T-helper 2 cell treated with Interferon-gamma antibody and Interleukin-4, amounts not matched to agents 5 μg/mL and 100 μg/mL, for 36 hours (primary cell): ENCODE measurements around the gene FARP2.

ENCODE experiments used
- DNase-seq: peaks from one replicate; pipeline ENCODE4 v3.0.0; 2021; ENCODE audit warnings: low spot score
- H3K27ac Mint-ChIP-seq: one replicate; pipeline ENCODE4 v1.8.0; 2021; ENCODE audit warnings: mild to moderate bottlenecking, mixed read lengths
- H3K27me3 Mint-ChIP-seq: one replicate; pipeline ENCODE4 v1.8.0; 2021; ENCODE audit warnings: low read depth, mixed read lengths
- H3K36me3 Mint-ChIP-seq: one replicate; pipeline ENCODE4 v1.8.0; 2021; ENCODE audit warnings: low read depth, mixed read lengths
- H3K4me1 Mint-ChIP-seq: one replicate; pipeline ENCODE4 v1.8.0; 2021; ENCODE audit warnings: low read depth, mixed read lengths
- H3K4me3 Mint-ChIP-seq: one replicate; pipeline ENCODE4 v1.8.0; 2022; ENCODE audit warnings: mild to moderate bottlenecking, moderate library complexity, mixed read lengths
- H3K9me3 Mint-ChIP-seq: one replicate; pipeline ENCODE4 v1.8.0; 2021; ENCODE audit warnings: mixed read lengths

FARP2 gene

DNA sequence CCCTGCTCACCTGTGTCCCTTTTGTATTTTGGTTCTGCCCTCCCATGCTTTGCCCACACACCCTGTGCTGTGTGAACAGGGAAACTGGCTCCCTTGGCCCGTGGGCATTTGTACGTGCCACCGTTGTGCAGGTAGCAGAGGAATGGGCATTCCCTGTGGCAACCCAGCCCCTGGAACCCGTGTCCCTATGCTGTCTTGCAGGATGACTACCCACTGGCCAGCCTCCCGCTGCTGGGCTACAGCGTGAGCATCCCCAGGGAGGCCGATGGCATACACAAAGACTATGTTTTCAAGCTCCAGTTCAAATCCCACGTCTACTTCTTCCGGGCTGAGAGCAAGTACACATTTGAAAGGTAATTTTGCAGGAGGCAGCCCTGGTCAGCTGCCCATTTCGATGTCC, 137.0 kb downstream of the FARP2 start:
- Mint-ChIP-seq H3K27me3 (no peaks in the 10 kb centered on the region), H3K36me3 (peaks cover 6% of the 10 kb centered on the region), H3K27ac (no peak overlapping the region), H3K9me3 (no peaks in the 10 kb centered on the region), H3K4me1 (no peaks in the 10 kb centered on the region), H3K4me3 (no peak overlapping the region)
- no peak for DNase-seq

DNA sequence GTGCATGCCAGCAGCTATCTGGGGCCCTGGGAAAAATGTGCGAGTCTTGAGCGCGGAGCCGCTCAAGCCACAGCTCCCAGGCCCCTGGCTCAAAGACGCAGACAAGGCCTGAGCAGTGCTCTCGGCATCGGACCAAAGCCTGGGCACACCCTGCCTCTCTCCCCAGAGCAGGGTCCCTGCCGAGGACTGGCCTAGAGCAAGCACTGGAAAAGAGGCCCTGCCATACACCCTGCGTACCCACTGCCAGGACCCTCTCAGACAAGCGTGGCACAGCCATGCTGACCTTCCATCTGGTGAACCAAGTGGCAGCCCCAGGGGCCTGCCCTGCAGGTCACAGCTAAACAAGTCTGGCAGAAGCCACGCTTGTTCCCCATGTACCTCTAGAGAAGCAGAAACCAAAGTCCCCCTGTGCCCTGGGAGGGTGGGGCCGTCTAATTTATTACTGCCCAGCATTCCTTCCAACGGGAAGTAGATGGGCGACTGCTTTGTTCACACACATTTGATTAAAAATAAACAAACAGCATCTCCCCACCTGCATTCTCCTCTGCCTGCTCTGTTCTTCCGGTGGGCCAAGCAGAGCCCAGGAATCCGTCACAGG, 138.3 kb downstream of the FARP2 start:
- no peaks in the 10 kb centered on the region for H3K4me1 Mint-ChIP-seq
- DNase-seq: no peak
- no peak overlapping the region for H3K27ac Mint-ChIP-seq
- H3K9me3 Mint-ChIP-seq: no peaks in the 10 kb centered on the region
- H3K36me3 Mint-ChIP-seq: peaks cover 6% of the 10 kb centered on the region
- H3K27me3 Mint-ChIP-seq: no peaks in the 10 kb centered on the region
- no peak overlapping the region for H3K4me3 Mint-ChIP-seq

DNA sequence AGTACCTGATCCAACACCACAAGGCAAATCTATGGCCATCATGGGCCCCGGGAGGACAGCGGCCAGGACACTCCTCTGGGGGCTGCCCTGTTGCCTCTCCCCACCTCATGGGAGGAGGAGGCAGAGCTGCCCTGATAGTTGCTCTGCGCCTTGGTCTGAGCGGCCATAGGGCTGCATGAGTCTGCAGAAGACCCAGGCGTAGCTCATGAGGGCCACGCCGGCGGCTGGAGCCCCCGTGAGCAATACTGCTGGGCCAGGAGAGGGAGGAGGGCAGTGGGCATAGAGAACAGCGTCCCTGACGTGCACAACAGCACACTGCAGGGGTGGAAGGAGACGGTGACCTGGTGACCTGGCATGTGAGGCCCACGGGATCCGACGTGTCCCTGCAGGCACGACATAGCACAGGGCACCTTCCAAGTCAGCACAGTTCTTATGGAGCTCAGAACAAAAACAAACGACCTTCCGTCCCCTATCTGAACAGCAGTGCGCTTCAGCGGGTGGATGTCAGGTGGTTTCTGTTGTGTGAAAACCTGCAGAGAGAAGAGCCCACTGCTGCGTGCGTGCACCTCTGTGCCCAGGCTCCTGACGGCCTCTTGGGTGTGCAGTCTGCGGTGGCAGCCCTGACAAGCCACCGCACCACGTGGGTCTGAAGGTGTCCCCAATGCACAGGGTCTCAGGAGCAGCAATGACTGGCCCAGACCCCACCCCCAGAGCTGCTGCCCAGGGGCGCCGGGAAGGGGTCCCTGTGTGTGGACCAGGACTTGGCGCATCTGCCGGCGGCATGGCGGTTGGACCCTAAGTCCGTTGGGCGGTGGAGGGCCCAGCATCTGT, 139.3 kb downstream of the FARP2 start:
- Mint-ChIP-seq H3K27ac (no peak overlapping the region), H3K36me3 (peaks cover 6% of the 10 kb centered on the region), H3K4me3 (no peak overlapping the region), H3K9me3 (no peaks in the 10 kb centered on the region), H3K27me3 (no peaks in the 10 kb centered on the region), H3K4me1 (no peaks in the 10 kb centered on the region)
- no peak for DNase-seq

DNA sequence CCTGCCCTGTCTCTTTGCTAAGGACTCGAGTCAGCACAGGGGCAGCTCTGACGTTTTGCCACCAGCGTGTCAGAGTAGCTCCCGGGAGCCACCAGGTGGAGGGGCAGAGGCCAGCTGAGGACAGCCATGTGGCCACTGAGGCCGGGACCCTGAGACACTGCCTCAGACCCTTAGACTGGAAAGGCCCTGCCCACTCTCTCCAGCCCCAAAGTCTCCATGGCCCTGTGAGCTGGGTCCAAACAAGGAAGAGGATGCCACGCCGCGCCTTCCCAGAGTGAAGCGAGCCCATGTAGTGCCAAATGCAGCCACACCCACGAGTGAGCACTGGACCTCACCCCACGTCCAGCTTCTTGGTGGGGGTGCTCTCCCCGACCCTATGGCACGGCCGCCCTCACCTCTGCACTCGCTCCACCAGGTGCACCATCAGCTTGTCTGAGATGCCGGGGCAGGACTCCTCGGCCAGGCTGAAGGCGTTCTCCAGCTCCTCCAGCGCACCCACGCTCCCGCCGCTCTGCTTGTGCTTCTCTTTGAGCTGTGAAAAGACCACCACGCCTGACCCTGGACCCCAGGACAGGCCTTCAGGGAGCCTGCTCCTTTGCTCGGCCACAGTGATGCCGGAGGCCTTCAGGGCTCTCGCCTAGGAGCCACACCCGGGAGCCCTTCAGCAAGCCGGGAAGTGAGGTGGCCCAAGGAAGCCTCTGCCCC, 140.1 kb downstream of the FARP2 start:
- no peak overlapping the region for H3K27ac Mint-ChIP-seq
- no peak for DNase-seq
- H3K4me3 Mint-ChIP-seq: no peak overlapping the region
- no peaks in the 10 kb centered on the region for H3K9me3 Mint-ChIP-seq
- no peaks in the 10 kb centered on the region for H3K27me3 Mint-ChIP-seq
- no peaks in the 10 kb centered on the region for H3K4me1 Mint-ChIP-seq
- H3K36me3 Mint-ChIP-seq: peaks cover 6% of the 10 kb centered on the region

DNA sequence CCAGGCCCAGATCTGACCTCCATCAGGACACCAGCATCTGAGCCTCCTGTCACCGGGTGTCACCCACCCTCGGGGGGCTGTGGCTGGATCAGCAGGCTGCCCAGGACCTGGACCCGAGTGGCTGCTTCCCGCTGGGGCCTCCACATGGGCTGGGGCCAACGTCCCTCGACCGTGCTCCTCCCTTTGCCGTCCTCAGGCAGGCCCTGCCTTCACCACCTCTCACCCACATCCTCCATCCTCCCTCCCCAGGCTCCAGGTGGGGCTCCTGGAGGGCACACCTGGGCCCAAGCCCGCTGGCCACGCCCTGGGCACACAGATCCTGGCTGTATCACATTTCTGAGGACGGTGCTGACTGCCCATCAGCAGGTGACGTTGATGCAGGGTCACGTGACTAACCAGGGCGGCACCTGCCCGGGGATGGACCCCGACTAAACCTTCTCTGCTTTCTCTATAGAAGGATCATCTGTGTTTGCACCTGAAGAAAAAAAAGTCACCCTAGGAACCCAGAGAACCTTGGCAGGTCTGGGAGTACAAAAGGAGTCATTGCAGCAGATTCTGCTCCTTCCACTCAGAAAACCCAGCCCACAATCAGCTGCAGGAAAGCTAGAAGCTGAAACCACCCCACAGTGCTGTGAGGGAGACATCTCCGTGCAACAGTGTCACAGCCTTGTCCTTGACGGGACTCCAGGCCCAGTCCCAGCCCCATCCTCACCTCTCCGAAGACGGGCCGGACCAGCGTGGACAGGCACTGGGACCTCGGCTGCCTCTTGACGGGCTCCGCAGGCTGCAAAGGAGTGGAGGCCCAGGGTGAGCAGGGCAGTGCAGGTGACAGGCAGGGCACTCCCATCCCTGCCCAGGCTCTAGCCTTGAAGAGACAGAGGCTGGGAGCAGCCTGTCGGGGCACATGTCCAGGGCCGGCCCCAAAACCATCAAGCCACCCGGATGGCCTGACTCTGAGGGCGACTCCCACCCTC, 141.1 kb downstream of the FARP2 start:
- peaks cover 7% of the 10 kb centered on the region for H3K36me3 Mint-ChIP-seq
- no peak overlapping the region for H3K27ac Mint-ChIP-seq
- no peaks in the 10 kb centered on the region for H3K4me1 Mint-ChIP-seq
- H3K9me3 Mint-ChIP-seq: no peaks in the 10 kb centered on the region
- no peak overlapping the region for H3K4me3 Mint-ChIP-seq
- no peak for DNase-seq
- no peaks in the 10 kb centered on the region for H3K27me3 Mint-ChIP-seq

DNA sequence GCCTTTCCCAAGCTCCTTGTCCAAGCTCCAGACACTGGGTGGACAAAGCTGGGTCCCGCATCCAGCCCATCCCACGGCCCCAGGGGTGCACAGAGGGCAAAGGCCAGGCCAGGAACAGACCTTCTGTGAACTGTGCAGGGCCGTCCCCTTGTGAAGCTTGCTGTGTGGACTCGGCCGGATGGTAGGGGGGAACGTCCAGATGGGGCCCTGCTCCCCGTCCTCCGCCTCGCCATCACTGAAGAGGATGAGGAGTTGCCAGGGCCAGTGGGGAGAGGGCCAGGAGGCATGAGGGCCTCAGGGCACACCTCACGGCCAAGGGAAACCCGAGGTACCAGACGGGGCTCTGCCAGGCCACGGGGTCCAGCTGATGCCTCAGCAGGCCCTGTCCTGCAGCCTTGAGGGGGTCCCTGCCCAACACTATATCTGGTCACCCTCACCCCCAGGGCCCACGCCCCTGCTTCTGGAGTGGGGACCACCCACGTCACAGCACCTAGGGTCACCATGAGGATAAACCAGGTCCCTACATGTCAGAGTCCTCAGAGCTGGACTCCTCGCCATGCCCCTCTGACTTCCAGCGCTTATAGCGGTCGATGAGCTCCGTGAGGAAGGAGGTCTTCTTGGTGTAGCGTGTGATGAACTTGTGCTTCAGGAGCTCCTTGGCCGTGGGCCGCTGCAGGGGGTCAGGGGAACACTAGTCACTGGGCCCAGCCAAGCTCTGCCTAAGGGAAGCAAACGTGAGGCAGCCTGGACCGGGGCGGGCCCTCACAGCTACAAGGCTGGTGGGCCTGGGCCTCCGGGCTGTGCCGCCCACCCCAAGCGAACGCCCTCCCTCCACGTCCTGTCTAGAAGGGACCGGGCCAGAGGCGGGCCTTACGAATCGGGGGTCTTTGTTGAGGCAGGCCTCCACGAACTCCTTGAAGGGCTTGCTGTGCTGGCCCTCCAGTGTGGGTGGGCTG, 142.3 kb downstream of the FARP2 start:
- Mint-ChIP-seq H3K4me1 (no peaks in the 10 kb centered on the region), H3K27ac (no peak overlapping the region), H3K4me3 (no peak overlapping the region), H3K36me3 (peaks cover 7% of the 10 kb centered on the region), H3K9me3 (no peaks in the 10 kb centered on the region), H3K27me3 (no peaks in the 10 kb centered on the region)
- no peak for DNase-seq

DNA sequence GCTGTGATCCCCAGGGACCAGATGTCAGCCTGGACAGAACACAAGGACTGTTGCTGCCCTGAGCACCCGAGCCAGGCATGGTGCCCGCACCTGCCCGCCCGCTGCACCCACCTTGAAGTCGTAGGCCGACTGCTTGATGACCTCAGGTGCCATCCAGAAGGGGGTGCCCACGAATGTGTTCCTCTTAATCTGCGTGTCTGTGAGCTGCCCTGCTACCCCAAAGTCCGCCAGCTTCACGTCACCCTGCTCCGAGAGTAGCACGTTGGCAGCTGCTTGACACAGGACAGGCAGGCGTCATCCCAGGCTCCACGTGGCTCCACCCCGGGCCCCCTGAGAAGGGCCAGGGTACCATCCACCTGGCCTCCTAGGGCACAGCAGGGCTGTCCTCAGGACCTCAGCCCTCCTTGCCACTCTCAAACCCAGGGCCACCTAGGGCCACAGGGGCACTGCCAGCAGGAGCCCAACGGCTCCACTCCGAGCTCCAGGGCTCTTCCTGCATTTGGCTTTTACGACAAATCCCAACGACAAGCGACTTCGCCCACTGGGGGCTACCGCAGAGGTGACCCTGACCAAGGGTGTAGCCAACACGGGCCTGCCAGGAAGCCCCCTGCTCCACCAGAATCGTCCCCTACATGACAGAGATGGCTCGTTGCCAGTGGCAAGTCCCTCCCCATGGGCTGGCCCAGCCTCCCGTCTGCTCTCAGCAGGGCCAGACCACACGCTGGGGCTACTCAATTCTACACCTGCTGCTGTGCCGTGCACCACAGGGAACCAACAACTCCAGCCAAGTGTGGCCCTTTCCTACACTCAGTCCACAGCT, 143.3 kb downstream of the FARP2 start:
- Mint-ChIP-seq H3K9me3 (no peaks in the 10 kb centered on the region), H3K4me1 (no peaks in the 10 kb centered on the region), H3K27me3 (no peaks in the 10 kb centered on the region), H3K4me3 (no peak overlapping the region), H3K27ac (no peak overlapping the region), H3K36me3 (peaks cover 7% of the 10 kb centered on the region)
- no peak for DNase-seq

DNA sequence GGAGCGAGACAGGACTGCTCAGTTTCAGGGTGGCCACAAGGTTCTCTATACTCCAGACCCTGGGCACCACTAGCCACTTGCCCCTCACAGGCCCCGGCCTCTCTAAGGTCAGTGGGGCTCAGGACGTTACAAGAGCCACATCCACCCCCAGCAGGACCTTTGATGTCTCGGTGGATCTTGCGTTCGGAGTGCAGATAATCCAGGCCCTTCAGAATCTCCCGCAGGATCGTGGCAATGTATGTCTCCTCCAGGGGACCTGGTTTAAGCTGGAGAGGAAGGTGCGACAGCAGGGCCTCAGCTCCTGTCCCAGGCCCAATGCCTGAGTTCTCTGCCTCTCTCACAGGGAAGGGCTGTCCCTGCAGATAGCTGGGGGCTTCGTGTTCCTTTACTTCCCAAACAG, 143.9 kb downstream of the FARP2 start:
- H3K27me3 Mint-ChIP-seq: no peaks in the 10 kb centered on the region
- no peaks in the 10 kb centered on the region for H3K4me1 Mint-ChIP-seq
- no peak for DNase-seq
- H3K27ac Mint-ChIP-seq: no peak overlapping the region
- H3K4me3 Mint-ChIP-seq: no peak overlapping the region
- H3K9me3 Mint-ChIP-seq: no peaks in the 10 kb centered on the region
- peaks cover 7% of the 10 kb centered on the region for H3K36me3 Mint-ChIP-seq

DNA sequence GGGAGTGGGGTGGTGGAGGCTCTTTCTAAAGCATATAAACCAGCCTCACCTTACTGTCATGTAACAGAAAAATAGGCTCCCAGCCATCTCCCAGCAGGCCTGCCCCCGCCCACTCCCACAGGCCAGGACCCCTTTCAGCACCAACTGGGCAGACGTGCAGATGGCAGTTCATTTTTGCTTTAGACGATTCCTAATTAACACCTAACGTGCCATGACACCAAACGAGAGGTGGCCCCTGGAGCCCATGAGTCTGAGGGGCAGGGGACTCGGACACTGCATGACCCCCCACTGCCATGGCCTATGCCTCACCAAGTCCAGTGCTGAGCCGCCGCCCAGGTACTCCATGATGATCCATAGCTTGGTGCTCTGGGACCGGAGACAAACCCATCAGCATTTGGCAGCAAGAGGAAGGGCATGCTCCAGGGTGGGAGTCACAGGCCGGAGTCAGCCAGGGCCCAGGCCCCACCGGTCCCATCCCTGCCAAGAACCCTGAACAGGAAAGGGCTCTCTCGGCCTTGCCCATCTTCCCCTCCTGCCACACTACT, 144.4 kb downstream of the FARP2 start:
- H3K9me3 Mint-ChIP-seq: no peaks in the 10 kb centered on the region
- H3K27ac Mint-ChIP-seq: no peak overlapping the region
- H3K4me3 Mint-ChIP-seq: no peak overlapping the region
- H3K27me3 Mint-ChIP-seq: no peaks in the 10 kb centered on the region
- peaks cover 1% of the 10 kb centered on the region for H3K4me1 Mint-ChIP-seq
- no peak for DNase-seq
- H3K36me3 Mint-ChIP-seq: peaks cover 7% of the 10 kb centered on the region

DNA sequence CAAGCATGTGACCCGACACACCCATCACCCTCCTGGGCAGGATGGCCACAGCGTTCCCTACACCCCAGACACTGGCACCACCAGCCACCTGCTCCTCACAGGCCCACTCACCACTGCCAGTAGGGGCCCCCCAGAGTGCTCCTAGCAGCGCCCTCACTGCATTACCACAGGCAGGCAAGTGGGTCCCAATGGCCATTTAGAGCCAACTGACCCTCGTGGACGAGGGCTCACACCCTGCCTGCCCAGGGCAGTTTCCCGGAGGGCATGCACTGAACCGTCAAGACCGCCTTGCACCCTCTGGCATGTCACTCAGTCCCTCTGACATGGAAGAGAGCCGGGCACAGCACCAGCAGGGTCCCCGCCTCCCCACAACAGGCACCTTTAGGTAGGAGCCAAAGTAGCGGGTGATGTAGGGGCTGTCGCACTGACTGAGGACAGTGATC, 145.0 kb downstream of the FARP2 start:
- Mint-ChIP-seq H3K4me3 (no peak overlapping the region), H3K9me3 (no peaks in the 10 kb centered on the region), H3K36me3 (peaks cover 7% of the 10 kb centered on the region), H3K4me1 (peaks cover 1% of the 10 kb centered on the region), H3K27ac (no peak overlapping the region), H3K27me3 (no peaks in the 10 kb centered on the region)
- DNase-seq: no peak

DNA sequence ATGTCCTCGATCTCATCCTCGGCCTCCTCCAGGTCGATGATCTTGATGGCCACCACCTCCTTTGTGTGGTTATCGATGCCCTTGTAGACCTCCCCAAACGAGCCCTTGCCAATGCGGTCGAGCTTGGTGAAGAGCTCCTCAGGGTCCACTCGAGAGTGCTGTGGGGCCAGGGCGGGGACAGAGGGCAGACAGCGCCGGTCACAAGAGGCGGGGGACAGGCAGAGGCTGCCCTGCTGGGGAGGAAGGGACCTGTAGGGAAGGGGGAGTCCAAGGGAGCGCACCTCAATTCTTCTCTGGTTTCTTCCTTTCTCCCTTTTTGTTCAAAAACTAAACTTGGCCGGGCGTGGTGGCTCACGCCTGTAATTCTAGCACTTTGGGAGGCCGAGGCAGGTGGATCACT, 145.5 kb downstream of the FARP2 start:
- Mint-ChIP-seq H3K9me3 (no peaks in the 10 kb centered on the region), H3K27me3 (no peaks in the 10 kb centered on the region), H3K36me3 (peaks cover 6% of the 10 kb centered on the region), H3K4me3 (no peak overlapping the region), H3K27ac (no peak overlapping the region), H3K4me1 (peaks cover 1% of the 10 kb centered on the region)
- no peak for DNase-seq

DNA sequence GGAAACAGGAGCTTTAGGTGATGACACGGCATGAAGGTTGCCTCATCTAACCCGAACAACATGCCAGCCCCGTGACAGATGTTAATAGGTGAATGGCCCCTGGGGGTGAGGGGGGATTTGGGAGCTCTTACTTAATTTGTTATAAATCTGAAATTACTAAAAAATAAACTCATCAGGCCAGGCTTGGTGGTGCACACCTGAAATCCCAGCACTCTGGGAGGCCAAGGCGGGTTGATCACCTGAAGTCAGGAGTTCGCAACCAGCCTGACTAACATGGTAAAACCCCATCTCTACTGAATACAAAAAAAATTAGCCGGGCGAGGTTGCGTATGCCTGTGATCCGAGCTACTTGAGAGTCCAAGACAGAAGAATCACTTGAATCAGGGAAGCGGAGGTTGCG, 146.2 kb downstream of the FARP2 start:
- Mint-ChIP-seq H3K27me3 (no peaks in the 10 kb centered on the region), H3K9me3 (no peaks in the 10 kb centered on the region), H3K4me1 (peaks cover 6% of the 10 kb centered on the region), H3K36me3 (peaks cover 3% of the 10 kb centered on the region), H3K4me3 (no peak overlapping the region), H3K27ac (no peak overlapping the region)
- no peak for DNase-seq
